KMS-11 (cell line): ENCODE measurements around the gene IQCE.

Source experiments
- H2AFZ ChIP-seq: fragments of 200-600 bp; sonication (generic); 2 replicates; pipeline ENCODE4 v1.6.1; 2016; ENCODE audit warnings: antibody characterized with exemption, mixed run types, low read depth
- H3K27ac ChIP-seq: fragments of 200-600 bp; sonication (generic); 2 replicates; pipeline ENCODE4 v1.6.1; 2016; ENCODE audit warnings: mild to moderate bottlenecking, mixed run types
- H3K27me3 ChIP-seq: fragments of 200-600 bp; sonication (generic); 2 replicates; pipeline ENCODE4 v1.6.1; 2017; ENCODE audit warnings: mild to moderate bottlenecking, low read depth, mixed run types, moderate library complexity; ENCODE audit not compliant: insufficient read depth
- H3K36me3 ChIP-seq: fragments of 200-600 bp; sonication (generic); 2 replicates; pipeline ENCODE4 v1.6.1; 2017; ENCODE audit warnings: mild to moderate bottlenecking, mixed run types; ENCODE audit not compliant: insufficient read depth
- H3K4me1 ChIP-seq: fragments of 200-600 bp; sonication (generic); 2 replicates; pipeline ENCODE4 v1.6.1; 2016; ENCODE audit warnings: mild to moderate bottlenecking, low read depth, mixed run types; ENCODE audit not compliant: poor library complexity, severe bottlenecking
- H3K4me2 ChIP-seq: fragments of 200-600 bp; sonication (generic); 2 replicates; pipeline ENCODE4 v1.7.0; 2016; ENCODE audit warnings: mild to moderate bottlenecking, mixed run types
- H3K4me3 ChIP-seq: fragments of 200-600 bp; sonication (generic); IDR thresholded peaks from 2 replicates; pipeline ENCODE4 v1.6.1; 2017; ENCODE audit warnings: low read depth, low read length, mixed read lengths; ENCODE audit not compliant: insufficient read depth
- H3K79me2 ChIP-seq: fragments of 200-600 bp; sonication (generic); 2 replicates; pipeline ENCODE4 v1.6.1; 2016; ENCODE audit warnings: low read depth, mixed run types; ENCODE audit not compliant: insufficient read depth
- H3K9ac ChIP-seq: fragments of 200-600 bp; sonication (generic); 2 replicates; pipeline ENCODE4 v1.6.1; 2016; ENCODE audit warnings: mild to moderate bottlenecking, mixed run types
- H4K20me1 ChIP-seq: fragments of 200-600 bp; sonication (generic); 2 replicates; pipeline ENCODE4 v1.6.1; 2016; ENCODE audit warnings: mild to moderate bottlenecking, mixed run types; ENCODE audit not compliant: insufficient read depth
- CTCF ChIP-seq: fragments of 200-600 bp; sonication (generic); conservative IDR thresholded peaks from 2 replicates; pipeline ENCODE4 v1.6.1; 2017; ENCODE audit warnings: low read depth, mild to moderate bottlenecking, antibody characterized with exemption, low read length, moderate library complexity, mixed read lengths

Gene IQCE

GRCh38 chr7:2621061-2621828, 62.5 kb downstream of the IQCE start:
- Histone ChIP-seq H4K20me1 (no peaks in the 10 kb centered on the region), H3K4me1 (peaks cover 3% of the 10 kb centered on the region), H3K4me2 (no peak overlapping the region), H3K27ac (no peak overlapping the region), H3K27me3 (peaks cover 25% of the 10 kb centered on the region; the same call in 1 of the 2 replicates), H3K79me2 (no peaks in the 10 kb centered on the region), H3K36me3 (no peaks in the 10 kb centered on the region), H3K9ac (no peak overlapping the region), H2AFZ (no peak overlapping the region), H3K4me3 (no peak overlapping the region)
- TF ChIP-seq CTCF: no peak

- no peak overlapping the region for H3K4me3 ChIP-seq
- H3K79me2 ChIP-seq: no peaks in the 10 kb centered on the region
- no peak overlapping the region for H3K27ac ChIP-seq
- H2AFZ ChIP-seq: no peak overlapping the region
- H3K9ac ChIP-seq: no peak overlapping the region
- no peak for TF ChIP-seq CTCF
- H3K4me2 ChIP-seq: no peak overlapping the region
- no peaks in the 10 kb centered on the region for H3K36me3 ChIP-seq
- peaks cover 26% of the 10 kb centered on the region for H3K27me3 ChIP-seq
- H3K4me1 ChIP-seq: peaks cover 12% of the 10 kb centered on the region
- no peaks in the 10 kb centered on the region for H4K20me1 ChIP-seq
These were observed 63.3 kb downstream of the IQCE start for GRCh38 chr7:2621948-2622640.

- TF ChIP-seq CTCF: no peak
- Histone ChIP-seq H3K9ac (no peak overlapping the region), H3K4me2 (no peak overlapping the region), H3K27ac (no peak overlapping the region), H3K36me3 (no peaks in the 10 kb centered on the region), H3K27me3 (peaks cover 35% of the 10 kb centered on the region), H3K4me3 (no peak overlapping the region), H2AFZ (no peak overlapping the region), H3K79me2 (no peaks in the 10 kb centered on the region), H4K20me1 (no peaks in the 10 kb centered on the region), H3K4me1 (peaks cover 12% of the 10 kb centered on the region)
These were observed 64.3 kb downstream of the IQCE start for GRCh38 chr7:2622869-2623697.

GRCh38 chr7:2623698-2624014, 64.9 kb downstream of the IQCE start:
- Histone ChIP-seq H3K36me3 (no peaks in the 10 kb centered on the region), H3K9ac (no peak overlapping the region), H3K4me2 (no peak overlapping the region)

More at GRCh38 chr7:2623698-2624014, 64.9 kb downstream of the IQCE start:
- H2AFZ ChIP-seq: no peak overlapping the region
- peaks cover 40% of the 10 kb centered on the region for H3K27me3 ChIP-seq
- no peaks in the 10 kb centered on the region for H4K20me1 ChIP-seq
- no peak overlapping the region for H3K27ac ChIP-seq
- H3K4me1 ChIP-seq: peaks cover 12% of the 10 kb centered on the region
- no peaks in the 10 kb centered on the region for H3K79me2 ChIP-seq
- no peak overlapping the region for H3K4me3 ChIP-seq
- no peak for TF ChIP-seq CTCF
